Embryonic facial prominence (tissue), 1 donor: Measurements from ENCODE around the gene LPP.

Experiments
- DNase-seq: peaks from one replicate; pipeline ENCODE4 v3.0.0-alpha.2; 2016; ENCODE audit errors: extremely low spot score

Gene LPP

DNA sequence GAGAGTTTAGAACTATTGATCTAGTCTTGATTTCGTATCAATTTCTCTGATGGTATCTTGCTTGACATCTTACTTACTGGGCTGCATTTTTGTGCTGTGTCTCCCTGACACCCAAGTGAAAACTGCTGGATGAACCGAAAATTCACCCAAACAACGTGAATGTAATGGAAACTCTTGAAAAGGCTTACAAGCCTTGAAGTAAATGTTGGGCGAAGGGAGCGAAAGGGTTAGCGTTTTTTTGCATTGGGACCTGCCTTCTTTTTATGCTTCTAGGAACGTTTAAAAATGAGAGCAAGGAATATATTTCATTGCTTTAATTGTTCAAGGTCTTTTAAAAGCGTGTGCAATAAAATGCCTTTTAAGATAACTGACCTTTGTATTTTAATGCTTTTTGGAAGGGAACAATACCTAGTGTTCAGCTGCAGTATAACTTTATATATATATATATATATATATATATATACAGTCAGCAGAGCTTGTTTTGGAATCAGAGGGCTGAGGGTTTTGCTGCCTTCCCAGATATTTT lies 94.1 kb downstream of the LPP start:
- DNase-seq: no peak

GRCh38 chr3:188253123-188253793 lies 99.3 kb downstream of the LPP start:
- no peak for DNase-seq

- DNase-seq: no peak
These were observed 100.0 kb downstream of the LPP start for GRCh38 chr3:188253800-188254452.

- no peak for DNase-seq
These were observed 100.6 kb downstream of the LPP start for GRCh38 chr3:188254520-188255070.

DNA sequence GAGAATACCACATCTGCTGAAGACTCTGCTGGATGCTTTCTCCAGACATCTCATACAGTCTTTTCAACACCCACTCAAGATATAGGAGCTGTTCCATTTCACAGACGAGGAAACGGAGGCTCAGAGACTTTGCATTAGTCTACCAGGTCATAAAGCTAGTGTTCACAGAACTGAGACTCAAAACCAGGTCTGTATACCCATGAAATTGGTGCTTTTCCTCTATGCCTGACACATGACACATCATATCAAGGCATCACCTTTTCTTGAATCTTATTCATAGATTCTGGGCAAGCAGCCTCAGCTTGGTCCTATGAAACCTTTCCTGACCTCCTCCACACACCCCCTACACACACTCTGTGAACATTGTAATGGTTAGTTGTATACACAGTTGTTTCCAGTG lies 101.2 kb downstream of the LPP start:
- no peak for DNase-seq

DNA sequence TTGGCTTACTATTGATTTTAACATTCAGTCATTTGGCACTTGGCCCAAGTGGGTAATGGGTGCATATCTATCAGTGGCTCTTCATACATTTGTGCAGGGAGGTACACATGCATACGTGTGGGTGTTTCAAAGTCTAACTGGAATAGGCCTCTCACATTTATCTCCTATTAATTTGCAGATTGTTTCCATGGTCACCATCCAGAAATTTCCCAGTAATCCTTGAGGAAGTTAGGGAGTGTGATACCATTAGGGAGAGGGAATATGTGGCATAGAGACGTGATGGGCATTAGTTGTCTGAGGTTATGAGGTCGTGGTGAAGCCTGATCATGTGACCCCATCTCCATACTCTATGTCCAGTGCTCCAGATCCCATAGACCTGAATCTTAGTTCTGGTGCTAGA lies 102.8 kb downstream of the LPP start:
- no peak for DNase-seq

GRCh38 chr3:188257384-188258026 lies 103.5 kb downstream of the LPP start:
- no peak for DNase-seq

- DNase-seq: no peak
These were observed 105.2 kb downstream of the LPP start for GRCh38 chr3:188259191-188259590.

GRCh38 chr3:188259596-188259995 lies 105.6 kb downstream of the LPP start:
- DNase-seq: no peak

DNA sequence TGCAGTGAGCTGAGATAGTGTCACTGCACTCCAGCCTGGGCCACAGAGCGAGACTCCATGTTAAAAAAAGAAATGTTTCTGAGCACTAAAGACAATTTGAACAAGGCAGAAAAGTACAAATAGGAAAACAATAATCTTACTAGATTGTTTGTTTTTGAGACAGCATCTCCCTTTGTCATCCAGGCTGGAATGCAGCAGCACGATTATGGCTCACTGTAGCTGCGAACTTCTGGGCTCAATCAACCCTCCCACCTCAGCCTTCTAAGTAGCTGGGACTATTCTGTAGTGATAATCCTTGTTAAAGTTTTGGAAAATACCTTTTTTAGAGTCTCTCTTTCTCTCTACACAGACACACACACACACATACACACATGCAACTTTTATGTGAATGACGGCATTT lies 107.1 kb downstream of the LPP start:
- no peak for DNase-seq

DNA sequence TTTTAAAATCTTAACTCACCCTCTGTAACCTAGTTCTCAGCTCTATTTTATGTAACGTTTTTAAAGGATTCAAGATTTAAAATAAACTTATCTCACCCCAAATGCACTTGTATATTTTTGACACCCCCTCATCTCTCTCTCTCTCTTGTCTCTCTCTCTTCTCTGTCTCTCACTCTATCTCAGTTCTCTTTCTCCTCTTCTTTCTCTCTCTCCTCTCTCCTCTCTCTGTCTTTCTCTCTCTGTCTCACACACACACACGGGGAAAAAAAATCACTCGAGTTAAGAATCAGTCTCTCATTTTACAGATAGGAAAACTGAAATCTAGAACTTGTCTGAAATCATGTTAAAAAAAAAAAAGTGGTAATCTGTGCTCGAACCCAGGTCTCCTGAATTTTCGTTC lies 108.5 kb downstream of the LPP start:
- no peak for DNase-seq

GRCh38 chr3:188262913-188263683 lies 109.1 kb downstream of the LPP start:
- DNase-seq: no peak

GRCh38 chr3:188264226-188265207 lies 110.6 kb downstream of the LPP start:
- DNase-seq: no peak

DNA sequence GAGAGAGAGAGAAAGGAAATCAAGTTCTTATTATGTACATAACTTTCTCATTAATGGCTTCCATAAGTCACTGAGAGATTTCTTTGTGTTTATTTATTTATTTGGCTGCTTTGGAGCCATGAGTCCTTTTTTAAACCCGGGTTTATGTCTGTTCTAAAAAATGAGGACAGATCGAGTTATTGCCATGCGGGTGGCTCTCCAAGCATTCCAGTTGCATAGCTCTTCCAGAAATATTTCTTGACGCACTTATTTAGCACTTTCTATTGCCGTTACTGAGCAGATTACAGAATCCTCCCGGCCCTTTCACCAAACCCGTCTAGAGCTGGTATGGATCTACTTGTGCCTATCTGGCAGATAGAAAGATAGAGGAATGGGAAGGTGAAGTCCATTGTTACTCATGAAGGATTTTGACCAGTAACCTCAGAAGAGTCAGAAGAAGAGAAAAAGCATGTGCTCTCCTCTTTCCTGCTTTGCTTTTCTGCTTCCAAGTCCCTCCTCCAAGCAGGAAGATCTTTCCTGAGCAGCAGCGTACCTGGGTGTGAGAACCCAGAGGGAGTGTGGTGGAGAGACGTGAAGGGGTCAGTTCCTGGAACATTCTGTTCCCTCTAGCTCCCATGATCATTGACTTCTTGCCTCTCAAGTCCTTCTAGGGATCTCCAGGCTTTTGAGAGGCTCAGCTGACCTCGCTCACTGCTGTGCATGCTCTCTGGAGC lies 112.8 kb downstream of the LPP start:
- DNase-seq: no peak

GRCh38 chr3:188267790-188268335 lies 113.9 kb downstream of the LPP start:
- DNase-seq: no peak

GRCh38 chr3:188268336-188268735 lies 114.4 kb downstream of the LPP start:
- DNase-seq: no peak

DNA sequence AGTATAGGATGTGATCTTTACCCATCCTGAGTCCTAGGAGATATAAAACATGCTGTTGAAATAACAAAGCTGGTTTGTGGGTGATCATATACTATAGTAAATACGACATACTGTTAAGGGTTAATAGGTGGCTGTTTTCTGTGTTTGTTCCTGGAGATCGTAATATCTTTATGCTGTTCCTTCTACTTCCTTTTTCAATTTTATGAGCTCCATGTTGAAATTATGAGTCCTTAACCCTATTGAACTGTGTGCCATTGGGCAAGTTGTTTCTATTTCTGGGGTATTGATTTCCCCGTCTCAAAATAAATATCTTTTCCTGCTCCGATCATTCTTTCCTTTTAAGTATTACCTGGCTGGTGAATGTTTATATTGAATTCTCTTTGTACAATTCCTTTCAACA lies 115.1 kb downstream of the LPP start:
- no peak for DNase-seq

GRCh38 chr3:188270423-188270972 lies 116.5 kb downstream of the LPP start:
- DNase-seq: no peak

GRCh38 chr3:188271226-188271914 lies 117.4 kb downstream of the LPP start:
- DNase-seq: no peak
